Mucosa of stomach (tissue), 1 donor: Measurements from ENCODE around the gene FCHO1.

ENCODE experiments used
- H3K27me3 ChIP-seq: one replicate; pipeline ENCODE4 v1.7.0; 2013; ENCODE audit warnings: mild to moderate bottlenecking, low read length; ENCODE audit not compliant: control insufficient read depth, insufficient read depth
- H3K36me3 ChIP-seq: one replicate; pipeline ENCODE4 v1.7.0; 2013; ENCODE audit warnings: low read length; ENCODE audit not compliant: control insufficient read depth, insufficient read depth
- H3K4me1 ChIP-seq: one replicate; pipeline ENCODE4 v1.7.0; 2013; ENCODE audit warnings: mild to moderate bottlenecking, low read length; ENCODE audit not compliant: control insufficient read depth, insufficient read depth
- H3K4me3 ChIP-seq: one replicate; pipeline ENCODE4 v1.7.0; 2013; ENCODE audit warnings: low read length
- H3K9ac ChIP-seq: one replicate; pipeline ENCODE4 v1.7.0; 2013; ENCODE audit warnings: mild to moderate bottlenecking, low read length, moderate library complexity
- H3K9me3 ChIP-seq: one replicate; pipeline ENCODE4 v1.7.0; 2013; ENCODE audit warnings: mild to moderate bottlenecking, low read length, moderate library complexity; ENCODE audit not compliant: control insufficient read depth
- donor health status: Pancreatic carcinoma.

The FCHO1 gene

GRCh38 chr19:17832443-17833208 is 81.3 kb downstream of the FCHO1 start:
- H3K27me3 ChIP-seq, result peaks cover 11% of the 10 kb centered on the region

GRCh38 chr19:17834350-17835181 is 83.3 kb downstream of the FCHO1 start:
- H3K4me1 ChIP-seq, result peaks cover 8% of the 10 kb centered on the region

More at GRCh38 chr19:17832443-17833208, 81.3 kb downstream of the FCHO1 start:
- no peak overlapping the region for H3K9ac ChIP-seq
- H3K36me3 ChIP-seq, result no peaks in the 10 kb centered on the region
- H3K9me3 ChIP-seq, result no peaks in the 10 kb centered on the region
- H3K4me3 ChIP-seq, result no peak overlapping the region
- H3K4me1 ChIP-seq, result peaks cover 8% of the 10 kb centered on the region

GRCh38 chr19:17835182-17836006 is 84.1 kb downstream of the FCHO1 start:
- H3K9ac ChIP-seq, result no peak overlapping the region
- no peak overlapping the region for H3K4me3 ChIP-seq
- no peaks in the 10 kb centered on the region for H3K36me3 ChIP-seq
- no peaks in the 10 kb centered on the region for H3K9me3 ChIP-seq
- H3K27me3 ChIP-seq, result peaks cover 5% of the 10 kb centered on the region
- H3K4me1 ChIP-seq, result peaks cover 5% of the 10 kb centered on the region

More at GRCh38 chr19:17834350-17835181, 83.3 kb downstream of the FCHO1 start:
- Histone ChIP-seq H3K4me3 (no peak overlapping the region), H3K27me3 (peaks cover 11% of the 10 kb centered on the region), H3K36me3 (no peaks in the 10 kb centered on the region), H3K9ac (no peak overlapping the region), H3K9me3 (no peaks in the 10 kb centered on the region)

GRCh38 chr19:17836530-17836929 is 85.3 kb downstream of the FCHO1 start:
- H3K4me3 ChIP-seq, result no peak overlapping the region
- H3K9me3 ChIP-seq, result no peaks in the 10 kb centered on the region
- H3K36me3 ChIP-seq, result no peaks in the 10 kb centered on the region
- H3K27me3 ChIP-seq, result peaks cover 6% of the 10 kb centered on the region
- H3K9ac ChIP-seq, result no peak overlapping the region
- H3K4me1 ChIP-seq, result peaks cover 6% of the 10 kb centered on the region

GRCh38 chr19:17837972-17838371 is 86.7 kb downstream of the FCHO1 start:
- no peaks in the 10 kb centered on the region for H3K9me3 ChIP-seq

More at GRCh38 chr19:17837972-17838371, 86.7 kb downstream of the FCHO1 start:
- Histone ChIP-seq H3K27me3 (peaks cover 12% of the 10 kb centered on the region), H3K4me3 (no peak overlapping the region), H3K4me1 (peaks cover 16% of the 10 kb centered on the region), H3K9ac (no peak overlapping the region), H3K36me3 (no peaks in the 10 kb centered on the region)
